Forelimb muscle (tissue), 1 donor: Measurements from ENCODE around the gene GGT7. TPM values are rescaled to one million over a fixed set of nuclear protein-coding genes. Genes with fewer than 3 reads are reported as not detected.

Experiments used
- polyA plus RNA-seq: library from polyadenylated mRNA; unstranded; fragments of 120-200 nt; gene quantifications from one replicate; pipeline ENCODE4 v1.2.1, GENCODE V29; 2013; ENCODE audit not compliant: insufficient read length

GGT7 gene
- polyA plus RNA-seq, 1 donor = 20.5 TPM

Other genes starting within 250 kb of the GGT7 start
- gene PIGU, start 195.8 kb downstream of the GGT7 start, polyA plus RNA-seq = 20.3 TPM
- 10.5 TPM for gene TP53INP2, start 168.5 kb downstream of the GGT7 start, polyA plus RNA-seq
- gene NCOA6, start 47.2 kb downstream of the GGT7 start, polyA plus RNA-seq = 18.1 TPM
- gene ACSS2, start 3.8 kb upstream of the GGT7 start, polyA plus RNA-seq = 61.0 TPM
- 29.7 TPM for gene GSS, start 83.0 kb upstream of the GGT7 start, polyA plus RNA-seq
- 114 TPM for gene MYH7B, start 83.0 kb upstream of the GGT7 start, polyA plus RNA-seq
- 52.6 TPM for gene TRPC4AP, start 220.0 kb upstream of the GGT7 start, polyA plus RNA-seq